Measurements from ENCODE around the gene ABITRAM. TPM values are rescaled to one million over a fixed set of nuclear protein-coding genes. Genes with fewer than 3 reads are reported as not detected.

The ABITRAM gene
- polyA plus RNA-seq, 1 donor from 2014 or later: 19.9 TPM

DNA sequence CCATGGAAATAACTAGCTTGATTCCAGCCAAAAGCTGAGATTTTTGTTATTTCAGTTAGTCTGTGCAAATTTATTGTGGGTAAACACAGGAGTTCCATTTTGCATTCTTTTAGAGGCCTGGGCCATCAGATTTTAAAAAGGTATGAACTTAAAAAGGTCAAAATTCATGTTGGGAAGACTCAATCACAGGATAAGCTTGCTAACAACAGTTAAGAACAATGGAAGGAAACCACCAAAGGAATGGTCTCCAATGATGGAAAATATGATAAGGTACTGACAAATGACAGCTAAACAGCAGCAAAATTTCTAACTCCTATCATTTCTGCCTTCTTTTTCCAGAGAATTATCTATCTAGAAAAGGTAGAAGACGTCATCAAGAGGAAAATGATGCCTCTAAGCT is 16.0 kb downstream of the ABITRAM start:
- Histone ChIP-seq H3K27ac (ENCODE audit: low read length) (no peak overlapping the region), H3K9me3 (ENCODE audit: low read length) (no peaks in the 10 kb centered on the region), H3K36me3 (ENCODE audit: insufficient read depth, low read length) (no peaks in the 10 kb centered on the region), H3K4me3 (ENCODE audit: low read length) (no peak overlapping the region), H2AFZ (ENCODE audit: low read depth, low read length) (no peak overlapping the region), H3K4me2 (ENCODE audit: low read length) (no peak overlapping the region), H3F3A (ENCODE audit: insufficient read depth, low read length, poor library complexity, severe bottlenecking) (no peaks in the 10 kb centered on the region), H4K20me1 (ENCODE audit: insufficient read depth) (no peaks in the 10 kb centered on the region), H3K9ac (ENCODE audit: low read length) (no peak overlapping the region), H3K79me2 (replicated peaks; ENCODE audit: insufficient read depth, low read length) (no peaks in the 10 kb centered on the region), H3K9me2 (ENCODE audit: insufficient read depth, low read length) (no peaks in the 10 kb centered on the region), H3K27me3 (ENCODE audit: insufficient read depth, low read depth, low read length) (no peaks in the 10 kb centered on the region)
- TF ChIP-seq SMC3 (conservative IDR thresholded peaks at IDR 0.05; ENCODE audit: poor library complexity) (no peak), EZH2 (IDR thresholded peaks at IDR 0.05; ENCODE audit: borderline replicate concordance, insufficient read depth, low read length, poor library complexity, severe bottlenecking) (no peak), MXI1 (conservative IDR thresholded peaks at IDR 0.05; ENCODE audit: poor library complexity, severe bottlenecking) (no peak), RAD21 (conservative IDR thresholded peaks at IDR 0.05) (no peak)
- TF ChIP-seq, protein P1, sequence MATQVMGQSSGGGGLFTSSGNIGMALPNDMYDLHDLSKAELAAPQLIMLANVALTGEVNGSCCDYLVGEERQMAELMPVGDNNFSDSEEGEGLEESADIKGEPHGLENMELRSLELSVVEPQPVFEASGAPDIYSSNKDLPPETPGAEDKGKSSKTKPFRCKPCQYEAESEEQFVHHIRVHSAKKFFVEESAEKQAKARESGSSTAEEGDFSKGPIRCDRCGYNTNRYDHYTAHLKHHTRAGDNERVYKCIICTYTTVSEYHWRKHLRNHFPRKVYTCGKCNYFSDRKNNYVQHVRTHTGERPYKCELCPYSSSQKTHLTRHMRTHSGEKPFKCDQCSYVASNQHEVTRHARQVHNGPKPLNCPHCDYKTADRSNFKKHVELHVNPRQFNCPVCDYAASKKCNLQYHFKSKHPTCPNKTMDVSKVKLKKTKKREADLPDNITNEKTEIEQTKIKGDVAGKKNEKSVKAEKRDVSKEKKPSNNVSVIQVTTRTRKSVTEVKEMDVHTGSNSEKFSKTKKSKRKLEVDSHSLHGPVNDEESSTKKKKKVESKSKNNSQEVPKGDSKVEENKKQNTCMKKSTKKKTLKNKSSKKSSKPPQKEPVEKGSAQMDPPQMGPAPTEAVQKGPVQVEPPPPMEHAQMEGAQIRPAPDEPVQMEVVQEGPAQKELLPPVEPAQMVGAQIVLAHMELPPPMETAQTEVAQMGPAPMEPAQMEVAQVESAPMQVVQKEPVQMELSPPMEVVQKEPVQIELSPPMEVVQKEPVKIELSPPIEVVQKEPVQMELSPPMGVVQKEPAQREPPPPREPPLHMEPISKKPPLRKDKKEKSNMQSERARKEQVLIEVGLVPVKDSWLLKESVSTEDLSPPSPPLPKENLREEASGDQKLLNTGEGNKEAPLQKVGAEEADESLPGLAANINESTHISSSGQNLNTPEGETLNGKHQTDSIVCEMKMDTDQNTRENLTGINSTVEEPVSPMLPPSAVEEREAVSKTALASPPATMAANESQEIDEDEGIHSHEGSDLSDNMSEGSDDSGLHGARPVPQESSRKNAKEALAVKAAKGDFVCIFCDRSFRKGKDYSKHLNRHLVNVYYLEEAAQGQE (IDR thresholded peaks at IDR 0.05; ENCODE audit: borderline replicate concordance): no peak

DNA sequence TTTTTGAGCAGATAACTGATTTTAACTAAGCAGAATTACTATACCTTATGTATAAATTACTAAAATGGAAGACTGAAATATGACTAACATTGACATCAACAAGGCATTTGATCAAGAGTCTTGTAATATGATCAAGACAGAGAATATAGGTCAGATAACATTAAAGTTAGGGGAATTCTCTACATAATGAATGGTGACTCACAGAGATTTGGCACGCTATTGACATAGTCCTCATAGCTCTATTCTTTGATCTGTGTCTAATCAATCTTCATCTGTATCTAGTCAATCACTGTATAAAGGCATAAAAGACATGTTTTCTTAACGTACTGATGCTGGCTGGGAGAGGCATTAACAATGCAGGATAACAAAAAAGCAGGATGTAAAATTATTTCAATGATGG is 17.4 kb downstream of the ABITRAM start:
- TF ChIP-seq, protein P1 (IDR thresholded peaks at IDR 0.05; ENCODE audit: borderline replicate concordance): no peak
- TF ChIP-seq EP300 (conservative IDR thresholded peaks at IDR 0.05; ENCODE audit: poor library complexity, severe bottlenecking): no peak
- TF ChIP-seq, protein P2, sequence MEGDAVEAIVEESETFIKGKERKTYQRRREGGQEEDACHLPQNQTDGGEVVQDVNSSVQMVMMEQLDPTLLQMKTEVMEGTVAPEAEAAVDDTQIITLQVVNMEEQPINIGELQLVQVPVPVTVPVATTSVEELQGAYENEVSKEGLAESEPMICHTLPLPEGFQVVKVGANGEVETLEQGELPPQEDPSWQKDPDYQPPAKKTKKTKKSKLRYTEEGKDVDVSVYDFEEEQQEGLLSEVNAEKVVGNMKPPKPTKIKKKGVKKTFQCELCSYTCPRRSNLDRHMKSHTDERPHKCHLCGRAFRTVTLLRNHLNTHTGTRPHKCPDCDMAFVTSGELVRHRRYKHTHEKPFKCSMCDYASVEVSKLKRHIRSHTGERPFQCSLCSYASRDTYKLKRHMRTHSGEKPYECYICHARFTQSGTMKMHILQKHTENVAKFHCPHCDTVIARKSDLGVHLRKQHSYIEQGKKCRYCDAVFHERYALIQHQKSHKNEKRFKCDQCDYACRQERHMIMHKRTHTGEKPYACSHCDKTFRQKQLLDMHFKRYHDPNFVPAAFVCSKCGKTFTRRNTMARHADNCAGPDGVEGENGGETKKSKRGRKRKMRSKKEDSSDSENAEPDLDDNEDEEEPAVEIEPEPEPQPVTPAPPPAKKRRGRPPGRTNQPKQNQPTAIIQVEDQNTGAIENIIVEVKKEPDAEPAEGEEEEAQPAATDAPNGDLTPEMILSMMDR (IDR thresholded peaks at IDR 0.05; ENCODE audit: poor library complexity, severe bottlenecking): no peak
- TF ChIP-seq RAD21 (conservative IDR thresholded peaks at IDR 0.05): no peak
- TF ChIP-seq TAF1 (IDR thresholded peaks at IDR 0.05; ENCODE audit: low read depth): no peak
- TF ChIP-seq POLR2AphosphoS5 (IDR thresholded peaks at IDR 0.05): no peak
- TF ChIP-seq MXI1 (conservative IDR thresholded peaks at IDR 0.05; ENCODE audit: poor library complexity, severe bottlenecking): no peak
- TF ChIP-seq SMC3 (conservative IDR thresholded peaks at IDR 0.05; ENCODE audit: poor library complexity): no peak
- no peak for TF ChIP-seq EZH2 (IDR thresholded peaks at IDR 0.05; ENCODE audit: borderline replicate concordance, insufficient read depth, low read length, poor library complexity, severe bottlenecking)
- H3F3A ChIP-seq (ENCODE audit: insufficient read depth, low read length, poor library complexity, severe bottlenecking): no peaks in the 10 kb centered on the region
- no peaks in the 10 kb centered on the region for H3K9me2 ChIP-seq (ENCODE audit: insufficient read depth, low read length)
- H3K9ac ChIP-seq (ENCODE audit: low read length): no peak overlapping the region
- no peak overlapping the region for H2AFZ ChIP-seq (ENCODE audit: low read depth, low read length)
- H3K79me2 ChIP-seq (replicated peaks; ENCODE audit: insufficient read depth, low read length): no peaks in the 10 kb centered on the region
- H3K27ac ChIP-seq (ENCODE audit: low read length): no peak overlapping the region
- H3K27me3 ChIP-seq (ENCODE audit: insufficient read depth, low read depth, low read length): no peaks in the 10 kb centered on the region
- H4K20me1 ChIP-seq (ENCODE audit: insufficient read depth): no peaks in the 10 kb centered on the region
- H3K36me3 ChIP-seq (ENCODE audit: insufficient read depth, low read length): no peaks in the 10 kb centered on the region
- no peak overlapping the region for H3K4me3 ChIP-seq (ENCODE audit: low read length)
- no peak overlapping the region for H3K4me2 ChIP-seq (ENCODE audit: low read length)
- H3K9me3 ChIP-seq (ENCODE audit: low read length): no peaks in the 10 kb centered on the region
